ENCODE measurements around the gene ZBED4.

ZBED4 gene

GRCh38 chr22:49922484-49922883 is 68.8 kb downstream of the ZBED4 start:
- DNase-seq (ENCODE audit: low read depth in 2 of 2) = no peak

DNA sequence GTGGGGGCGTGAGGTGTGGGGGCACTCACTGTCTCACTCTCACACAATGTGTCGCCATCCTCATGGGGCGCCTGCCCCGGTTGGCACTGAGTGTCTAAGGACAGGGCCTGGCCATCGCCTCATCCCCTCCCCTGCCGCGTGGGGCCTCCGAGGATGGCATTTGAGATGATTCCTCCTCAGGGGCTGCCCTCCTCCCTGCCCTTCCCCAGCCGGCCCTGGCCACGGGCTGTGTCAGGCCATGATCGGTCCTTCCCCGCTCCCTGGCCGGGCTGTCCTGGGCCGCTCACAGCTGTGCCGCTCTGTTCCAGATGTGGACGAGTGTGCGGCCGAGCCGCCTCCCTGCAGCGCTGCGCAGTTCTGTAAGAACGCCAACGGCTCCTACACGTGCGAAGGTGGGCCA is 69.3 kb downstream of the ZBED4 start:
- no peak for DNase-seq (ENCODE audit: low read depth in 2 of 2)

DNA sequence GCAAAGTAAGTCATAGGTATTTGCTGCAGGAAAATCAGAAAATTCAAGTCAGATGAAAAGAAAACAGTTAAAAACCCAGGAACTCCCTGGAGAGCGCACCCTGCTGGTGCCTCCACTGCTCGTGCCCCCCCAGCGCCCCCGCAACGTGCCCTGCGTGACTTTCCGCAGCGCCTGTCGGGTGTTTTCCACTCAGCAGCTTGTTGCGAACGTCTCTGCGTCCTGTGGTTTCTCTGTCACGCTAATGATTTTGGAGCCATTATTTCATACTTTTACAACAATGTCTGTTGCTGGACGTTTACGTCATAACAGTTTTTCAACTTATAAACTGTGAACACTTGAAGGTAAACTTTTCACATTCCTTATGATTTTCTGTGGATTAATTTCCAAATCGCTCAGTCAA is 69.8 kb downstream of the ZBED4 start:
- no peak for DNase-seq (ENCODE audit: low read depth in 2 of 2)

GRCh38 chr22:49924113-49924833 is 70.6 kb downstream of the ZBED4 start:
- no peak for DNase-seq (ENCODE audit: low read depth in 2 of 2)

- no peak for DNase-seq (ENCODE audit: low read depth in 2 of 2)
Measured at GRCh38 chr22:49925525-49926128, 72.0 kb downstream of the ZBED4 start.

DNA sequence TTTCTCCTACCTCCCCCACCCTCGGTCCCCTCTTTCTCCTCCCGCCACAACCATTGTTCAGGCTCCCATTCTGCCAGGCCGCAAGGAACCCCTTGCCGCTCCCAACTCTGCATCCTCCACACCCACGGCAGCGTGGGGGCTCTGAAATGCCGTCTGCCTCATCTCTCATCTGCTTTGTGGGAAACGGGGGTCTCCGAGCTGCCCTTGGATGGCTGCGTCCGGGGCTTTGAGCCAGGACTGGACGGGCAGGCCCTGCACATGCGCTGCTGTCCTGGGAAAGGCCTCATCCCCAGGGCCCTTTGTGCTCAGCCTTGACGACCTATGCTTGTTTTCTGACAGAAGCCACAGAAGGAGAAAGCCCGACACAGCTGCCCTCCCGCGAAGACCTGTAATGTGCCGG is 73.3 kb downstream of the ZBED4 start:
- DNase-seq (ENCODE audit: low read depth in 2 of 2) = no peak

DNA sequence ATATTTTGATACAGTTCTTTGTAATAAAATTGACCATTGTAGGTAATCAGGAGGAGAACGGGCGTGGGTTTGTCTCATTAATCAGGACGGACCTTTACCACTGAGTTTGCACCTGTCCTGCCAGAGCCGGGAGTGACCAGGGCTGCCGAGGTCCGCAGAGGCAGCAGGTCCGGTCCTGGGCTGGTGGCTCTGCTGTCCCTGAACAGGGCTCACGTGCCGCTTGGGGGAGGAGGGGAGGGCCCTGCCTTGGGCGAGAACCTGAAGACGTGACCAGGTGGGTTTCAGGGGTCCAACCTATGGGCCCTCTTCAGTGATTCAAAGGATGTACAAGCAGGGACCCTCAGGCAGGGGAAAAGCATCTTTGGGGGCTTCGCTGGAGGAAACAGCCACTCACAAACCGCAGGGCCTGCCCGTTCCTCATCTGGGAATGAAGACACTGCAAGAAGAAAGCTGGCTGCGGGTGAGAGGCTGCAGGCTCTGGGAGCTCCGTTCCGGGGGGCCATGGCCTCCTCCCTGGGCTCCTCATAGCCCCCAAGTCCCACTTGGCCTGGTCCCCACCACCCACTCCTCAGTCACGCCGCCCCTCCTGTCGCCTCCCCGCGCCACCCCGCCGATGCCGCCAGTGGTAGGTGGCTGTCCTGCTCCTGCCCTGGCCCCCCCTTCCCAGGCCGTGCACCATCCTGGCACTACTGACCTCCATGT is 74.0 kb downstream of the ZBED4 start:
- DNase-seq (ENCODE audit: low read depth in 2 of 2) = no peak

DNA sequence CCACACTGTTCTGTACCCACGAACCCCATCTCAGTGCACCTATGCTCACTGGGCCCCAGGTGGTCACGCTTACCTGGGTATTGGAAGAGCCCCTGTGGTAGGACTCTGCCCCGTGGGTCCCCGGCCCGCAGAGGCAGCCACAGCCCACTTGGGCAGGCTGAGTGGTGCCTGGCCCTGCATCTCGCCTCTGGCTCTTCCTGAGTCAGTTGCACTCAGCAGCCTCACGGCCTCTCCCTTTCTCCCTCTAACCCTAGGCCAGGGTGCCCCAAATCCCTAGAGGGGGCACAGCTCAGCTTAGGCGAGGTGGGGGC is 74.5 kb downstream of the ZBED4 start:
- no peak for DNase-seq (ENCODE audit: low read depth in 2 of 2)

- no peak for DNase-seq (ENCODE audit: low read depth in 2 of 2)
Measured at GRCh38 chr22:49928555-49929210, 75.0 kb downstream of the ZBED4 start.

DNA sequence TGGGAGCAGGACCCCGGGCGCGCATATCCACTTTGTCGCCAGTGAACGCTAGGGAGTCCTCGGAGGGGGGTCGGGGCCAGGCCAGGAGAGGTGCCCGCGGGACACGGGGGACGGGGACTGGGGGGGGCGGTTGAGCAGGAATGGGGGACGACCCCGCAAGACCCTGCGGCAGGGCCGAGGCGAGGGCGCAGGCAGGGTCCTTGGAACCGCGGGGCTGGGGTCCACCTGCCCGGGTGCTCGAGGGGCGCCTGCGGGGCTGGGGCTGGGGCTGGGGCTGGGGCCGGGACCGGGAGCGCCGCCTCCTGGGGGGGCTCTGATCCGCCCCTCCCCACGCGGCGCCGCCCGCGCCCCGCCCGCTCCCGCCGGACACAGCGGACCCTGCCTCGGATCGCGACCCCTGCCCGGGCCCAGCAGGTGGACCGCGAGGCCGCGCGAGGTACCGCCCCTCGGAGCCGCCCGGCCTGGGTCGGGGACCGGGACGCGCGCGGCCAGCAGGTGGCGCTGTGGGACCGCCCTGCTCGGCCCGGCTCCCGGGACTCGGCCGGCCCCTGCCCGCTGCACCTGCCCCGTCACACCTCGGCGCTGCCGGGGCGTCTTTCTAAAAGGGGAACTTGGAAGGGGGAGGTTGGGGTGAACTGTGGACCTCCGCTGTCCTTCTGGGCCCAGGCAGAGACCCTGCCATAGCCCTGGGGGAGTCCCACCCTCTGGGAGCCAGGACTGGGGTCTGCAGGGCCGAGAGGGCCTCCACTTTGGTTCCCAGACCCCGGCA is 75.8 kb downstream of the ZBED4 start:
- no peak for DNase-seq (ENCODE audit: low read depth in 2 of 2)

DNA sequence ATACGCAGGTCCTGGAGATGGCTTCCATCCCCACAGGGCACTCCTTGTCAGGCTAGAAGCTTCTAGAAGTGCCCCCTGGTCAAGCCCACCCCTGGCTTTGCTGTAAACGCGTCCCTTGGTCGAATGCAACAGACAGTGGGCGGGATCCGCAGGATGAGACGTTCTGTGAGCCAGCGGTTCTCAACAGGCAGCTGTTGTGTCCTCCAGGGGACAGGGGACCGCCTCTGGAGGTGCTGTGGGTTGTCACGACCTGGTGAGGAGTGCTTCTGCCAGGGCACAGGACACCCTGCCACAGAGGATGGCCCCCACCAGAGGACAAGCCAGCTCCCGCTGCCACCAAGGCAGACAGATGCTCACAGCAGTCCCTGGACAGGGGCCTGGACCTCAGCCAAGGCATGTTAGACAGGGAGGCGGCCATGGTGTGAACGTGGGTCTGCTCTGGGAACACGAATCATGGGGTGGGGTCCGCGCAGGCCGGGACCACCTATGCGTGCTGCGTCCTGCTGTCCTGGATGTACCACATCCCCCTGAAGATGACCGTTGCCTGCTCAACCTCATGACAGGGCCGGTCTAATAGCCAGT is 76.4 kb downstream of the ZBED4 start:
- DNase-seq (ENCODE audit: low read depth in 2 of 2) = no peak

- no peak for DNase-seq (ENCODE audit: low read depth in 2 of 2)
Measured at GRCh38 chr22:49930596-49931412, 77.2 kb downstream of the ZBED4 start.

GRCh38 chr22:49933236-49934159 is 79.9 kb downstream of the ZBED4 start:
- no peak for DNase-seq (ENCODE audit: low read depth in 2 of 2)

GRCh38 chr22:49934160-49934890 is 80.7 kb downstream of the ZBED4 start:
- no peak for DNase-seq (ENCODE audit: low read depth in 2 of 2)

GRCh38 chr22:49934891-49935557 is 81.4 kb downstream of the ZBED4 start:
- DNase-seq (ENCODE audit: low read depth in 2 of 2) = peak; percentile 32 to 44

DNA sequence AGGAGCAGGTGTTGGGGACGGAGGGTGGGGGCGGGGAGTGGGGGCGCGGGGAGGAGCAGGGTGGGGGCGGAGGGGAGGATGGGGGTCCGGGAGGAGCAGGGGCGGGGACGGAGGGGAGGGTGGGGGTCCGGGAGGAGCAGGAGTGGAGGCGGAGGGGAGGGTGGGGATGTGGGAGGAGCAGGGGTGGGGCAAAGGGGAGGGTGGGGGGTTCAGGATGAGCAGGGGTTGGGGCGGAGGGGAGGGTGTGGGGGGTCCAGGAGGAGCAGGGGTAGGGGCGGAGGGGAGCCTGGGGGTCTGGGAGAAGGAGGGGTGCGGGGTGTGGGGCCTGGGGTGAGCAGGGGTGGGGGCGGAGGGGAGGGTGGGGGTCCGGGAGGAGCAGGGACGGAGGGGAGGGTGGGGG is 81.9 kb downstream of the ZBED4 start:
- no peak for DNase-seq (ENCODE audit: low read depth in 2 of 2)

GRCh38 chr22:49936018-49936972 is 82.7 kb downstream of the ZBED4 start:
- DNase-seq (ENCODE audit: low read depth in 2 of 2) = peak in 1 of 2 experiments; percentile 38
